ENCODE measurements around the gene PDK3.

Gene PDK3

DNA sequence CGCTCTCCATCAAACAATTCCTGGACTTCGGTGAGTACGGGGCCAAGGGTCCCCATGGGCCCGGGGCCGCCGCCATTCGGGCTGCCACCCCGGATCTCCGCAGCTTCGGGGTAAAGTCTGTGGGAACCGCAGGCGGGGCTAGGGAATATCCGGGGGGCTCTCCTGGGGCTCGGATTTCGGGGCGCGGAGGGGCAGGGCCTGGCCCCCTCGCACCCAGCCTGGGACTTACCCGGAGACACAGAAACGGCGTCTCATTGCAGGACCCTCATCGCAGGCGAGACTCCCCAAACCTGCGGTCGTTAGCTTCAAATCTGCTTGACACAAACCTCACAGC, 413 bp downstream of the PDK3 start:
- no peak for TF ChIP-seq GATA2 (IDR thresholded peaks at IDR 0.05; ENCODE audit: low read depth, low read length)
- no peak for TF ChIP-seq GATA3 (IDR thresholded peaks at IDR 0.05; ENCODE audit: low read depth, low read length)

DNA sequence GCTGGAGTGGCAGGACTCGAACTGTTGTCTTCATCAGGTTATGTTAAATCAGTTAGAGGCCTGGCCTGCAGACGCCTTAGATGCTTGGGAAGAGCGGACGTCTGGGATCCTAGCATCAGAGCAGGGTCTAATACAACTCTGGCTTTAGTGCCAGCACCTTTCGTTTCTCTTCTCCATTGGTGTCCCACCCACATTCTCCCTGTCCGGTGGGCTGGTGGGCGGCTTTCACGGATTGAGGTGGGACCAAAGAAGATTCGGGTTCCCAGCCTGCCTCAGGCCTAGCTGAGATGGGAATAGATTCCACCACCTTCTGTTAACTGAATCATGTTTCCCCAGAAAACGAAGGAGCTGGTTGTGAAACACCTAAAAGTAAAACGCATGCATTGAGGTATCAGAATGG, 939 bp downstream of the PDK3 start:
- TF ChIP-seq GATA3 (IDR thresholded peaks at IDR 0.05; ENCODE audit: low read depth, low read length) (no peak), GATA2 (IDR thresholded peaks at IDR 0.05; ENCODE audit: low read depth, low read length) (no peak)

DNA sequence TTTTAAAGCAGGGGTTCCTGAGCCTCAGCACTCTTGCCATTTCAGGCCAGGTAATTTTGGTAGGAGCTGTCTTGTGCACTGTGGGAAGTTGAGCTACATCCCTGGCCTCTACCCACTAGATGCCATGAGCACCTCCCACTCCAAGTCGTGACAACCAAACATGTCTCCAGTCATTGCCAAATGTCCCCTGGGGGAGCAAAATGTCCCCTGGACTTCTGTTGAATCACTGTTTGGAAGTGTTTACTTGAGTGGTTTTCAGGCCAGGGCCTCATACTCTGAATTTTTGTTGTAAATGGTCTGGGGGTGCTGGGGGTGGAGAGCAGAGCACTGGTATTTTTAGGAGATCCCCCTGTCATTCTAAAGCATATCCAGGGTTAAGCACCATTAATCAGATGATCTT, 3.2 kb downstream of the PDK3 start:
- TF ChIP-seq GATA3 (IDR thresholded peaks at IDR 0.05; ENCODE audit: low read depth, low read length): no peak
- TF ChIP-seq GATA2 (IDR thresholded peaks at IDR 0.05; ENCODE audit: low read depth, low read length): no peak

DNA sequence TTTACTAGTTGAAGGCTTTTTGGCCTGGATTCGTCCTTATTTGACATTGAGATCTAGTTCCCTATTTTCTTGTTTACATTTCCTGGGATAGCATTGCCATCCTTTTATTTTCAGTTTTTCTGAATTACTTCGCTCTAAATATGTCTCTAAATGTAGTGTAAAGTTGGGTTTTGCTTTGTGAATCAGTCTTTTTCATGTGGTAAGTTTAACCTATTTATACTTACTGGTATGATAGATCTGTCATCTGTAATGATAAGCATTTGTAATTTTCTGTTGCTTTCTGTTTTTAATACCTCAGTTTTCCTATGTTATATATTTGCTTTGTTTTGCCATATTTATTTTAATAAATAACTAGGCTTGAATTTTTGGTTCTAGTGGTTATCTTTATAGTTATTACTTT, 6.7 kb downstream of the PDK3 start:
- TF ChIP-seq GATA2 (IDR thresholded peaks at IDR 0.05; ENCODE audit: low read depth, low read length) (no peak), GATA3 (IDR thresholded peaks at IDR 0.05; ENCODE audit: low read depth, low read length) (no peak)

DNA sequence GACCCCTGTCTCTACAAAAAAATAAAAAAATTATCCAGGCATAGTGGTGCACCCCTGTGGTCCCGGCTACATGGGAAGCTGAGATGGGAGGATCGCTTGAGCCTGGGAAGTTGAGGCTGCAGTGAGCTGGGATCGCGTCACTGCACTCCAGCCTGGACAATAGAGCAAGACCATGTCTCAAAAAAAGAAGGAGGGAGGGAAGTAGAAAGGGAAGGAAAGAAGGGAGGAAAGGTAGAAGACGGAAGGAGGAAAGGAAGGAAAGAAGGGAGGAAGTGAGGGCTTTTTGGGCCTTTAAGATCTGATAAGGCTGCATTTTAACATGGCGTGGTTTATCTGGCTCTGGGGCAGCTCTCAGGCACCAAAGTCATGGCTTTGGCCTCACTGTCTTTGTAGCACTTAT, 10.4 kb downstream of the PDK3 start:
- no peak for TF ChIP-seq GATA3 (IDR thresholded peaks at IDR 0.05; ENCODE audit: low read depth, low read length)
- TF ChIP-seq GATA2 (IDR thresholded peaks at IDR 0.05; ENCODE audit: low read depth, low read length): no peak

DNA sequence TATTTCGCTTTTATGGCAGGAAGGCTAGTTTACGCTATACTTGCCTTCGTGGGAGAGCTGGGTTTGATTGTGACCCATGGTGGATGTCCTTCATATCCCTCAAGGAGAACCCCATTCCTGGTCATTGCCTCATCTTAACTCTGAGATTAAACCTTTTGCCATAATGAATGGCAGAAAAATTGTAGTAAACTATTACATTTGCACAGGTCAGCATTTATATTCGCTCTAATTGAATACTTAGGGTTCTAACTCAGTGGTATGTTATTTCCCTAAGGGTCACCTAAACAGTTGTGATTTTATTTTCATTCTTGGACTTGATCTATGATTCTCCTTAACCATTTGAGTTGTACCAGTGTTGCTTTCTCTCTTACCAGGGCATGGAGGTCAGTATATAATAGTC, 13.4 kb downstream of the PDK3 start:
- no peak for TF ChIP-seq GATA3 (IDR thresholded peaks at IDR 0.05; ENCODE audit: low read depth, low read length)
- no peak for TF ChIP-seq GATA2 (IDR thresholded peaks at IDR 0.05; ENCODE audit: low read depth, low read length)

DNA sequence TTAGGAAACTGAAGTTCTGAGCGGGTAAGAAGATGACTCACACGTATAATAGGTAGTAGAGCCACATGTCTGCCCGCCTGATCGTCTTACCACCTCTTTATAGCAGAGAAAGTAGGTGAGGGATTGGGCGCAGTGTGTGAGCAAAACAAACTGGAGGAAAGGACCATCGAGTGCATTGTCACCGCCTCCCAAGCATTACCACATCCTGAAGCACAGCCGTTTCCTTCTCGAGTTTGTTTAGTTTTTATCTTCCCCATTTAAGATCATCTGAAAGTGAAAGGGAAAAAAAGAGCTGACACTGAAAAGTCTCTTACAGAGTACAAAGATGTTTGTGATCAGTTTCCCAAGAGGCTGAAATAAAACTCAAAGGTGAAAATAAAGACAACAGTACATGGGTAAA, 14.8 kb downstream of the PDK3 start:
- no peak for TF ChIP-seq GATA3 (IDR thresholded peaks at IDR 0.05; ENCODE audit: low read depth, low read length)
- no peak for TF ChIP-seq GATA2 (IDR thresholded peaks at IDR 0.05; ENCODE audit: low read depth, low read length)

DNA sequence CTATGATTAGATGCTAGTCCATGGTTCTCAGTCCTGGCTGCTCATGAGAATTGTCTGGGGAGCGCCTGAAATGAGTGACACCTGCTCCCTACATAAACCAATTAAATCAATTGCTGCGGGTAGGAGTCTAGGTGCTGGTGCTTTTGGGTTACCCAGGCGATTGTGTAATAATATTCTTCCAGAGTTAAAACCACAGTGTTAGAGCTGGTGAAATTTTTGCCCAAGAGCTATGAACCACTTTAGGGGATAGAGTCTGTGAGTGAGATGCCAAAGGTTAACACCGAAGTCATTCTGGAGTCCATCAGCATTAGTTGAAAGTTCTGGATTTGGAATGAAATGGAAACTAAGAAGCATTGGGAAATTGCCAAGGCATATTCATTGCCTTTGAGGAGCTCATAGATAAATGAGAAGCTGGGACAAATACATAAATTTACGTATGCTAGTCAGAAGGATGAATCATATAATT, 15.3 kb downstream of the PDK3 start:
- TF ChIP-seq GATA2 (IDR thresholded peaks at IDR 0.05; ENCODE audit: low read depth, low read length): no peak
- no peak for TF ChIP-seq GATA3 (IDR thresholded peaks at IDR 0.05; ENCODE audit: low read depth, low read length)

DNA sequence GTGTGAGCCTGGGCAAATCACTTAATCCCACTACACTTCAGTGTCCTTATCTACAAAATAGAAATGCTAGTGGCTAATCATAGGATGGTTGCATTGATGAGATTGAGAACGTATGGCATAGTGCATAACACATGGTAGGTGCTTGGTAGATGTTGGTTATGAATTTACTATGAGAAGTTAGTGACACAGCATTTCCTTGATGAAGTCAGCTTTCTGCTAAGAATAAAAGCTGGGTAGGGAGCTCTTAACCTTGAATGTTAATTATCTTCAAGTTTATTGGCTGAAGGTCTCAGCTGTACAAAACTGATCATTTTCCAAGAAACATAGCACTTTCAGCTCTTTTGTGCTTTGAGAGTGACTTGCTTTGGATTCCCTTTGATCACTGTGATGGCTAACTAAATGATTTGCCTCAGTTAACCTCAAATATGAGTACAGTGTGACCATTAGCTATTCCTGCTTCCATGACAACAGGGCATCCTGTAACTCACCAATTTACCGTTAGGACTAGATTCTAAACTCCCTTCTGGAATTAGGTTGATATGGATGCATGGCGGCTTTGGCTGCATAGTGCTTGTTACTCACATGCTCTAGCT, 17.8 kb downstream of the PDK3 start:
- TF ChIP-seq GATA2 (IDR thresholded peaks at IDR 0.05; ENCODE audit: low read depth, low read length) (no peak), GATA3 (IDR thresholded peaks at IDR 0.05; ENCODE audit: low read depth, low read length) (no peak)

DNA sequence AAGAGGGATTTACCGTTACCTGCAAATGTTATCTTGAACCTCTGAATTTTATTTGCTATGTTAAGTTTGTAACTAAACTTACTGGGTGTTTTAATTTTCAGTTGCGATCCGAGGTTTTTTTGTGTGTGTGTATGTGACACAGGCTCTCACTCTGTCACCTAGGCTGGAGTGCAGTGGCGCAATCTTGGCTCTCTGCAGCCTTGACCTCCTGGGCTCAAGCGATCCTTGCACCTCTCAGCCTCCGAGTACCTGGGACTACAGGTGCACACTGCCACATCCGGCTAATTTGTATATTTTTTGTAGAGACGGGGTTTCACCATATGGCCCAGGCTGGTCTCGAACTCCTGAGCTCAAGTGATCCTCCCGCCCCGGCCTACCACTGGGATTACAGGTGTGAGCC, 18.5 kb downstream of the PDK3 start:
- TF ChIP-seq GATA2 (IDR thresholded peaks at IDR 0.05; ENCODE audit: low read depth, low read length) (no peak), GATA3 (IDR thresholded peaks at IDR 0.05; ENCODE audit: low read depth, low read length) (no peak)

DNA sequence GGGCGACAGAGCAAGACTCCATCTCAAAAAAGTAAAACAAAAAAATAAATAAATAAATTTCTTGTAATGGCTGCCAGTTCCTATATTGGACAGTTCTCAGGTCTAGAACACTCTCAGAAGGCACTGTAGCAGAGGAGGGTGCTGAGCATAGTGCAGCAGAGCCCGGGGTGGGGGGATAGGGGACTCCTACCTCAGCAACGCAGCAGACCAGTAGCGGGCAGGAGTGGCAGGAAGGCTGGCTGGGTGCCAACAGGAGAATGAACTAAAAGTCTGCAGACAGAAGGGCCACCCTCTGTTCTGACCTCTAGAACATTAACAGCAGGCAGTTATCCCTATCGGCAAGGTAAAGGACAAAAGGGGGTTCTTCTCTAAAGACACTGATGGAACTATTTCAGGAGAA, 20.2 kb downstream of the PDK3 start:
- TF ChIP-seq GATA2 (IDR thresholded peaks at IDR 0.05; ENCODE audit: low read depth, low read length) (no peak), GATA3 (IDR thresholded peaks at IDR 0.05; ENCODE audit: low read depth, low read length) (no peak)

DNA sequence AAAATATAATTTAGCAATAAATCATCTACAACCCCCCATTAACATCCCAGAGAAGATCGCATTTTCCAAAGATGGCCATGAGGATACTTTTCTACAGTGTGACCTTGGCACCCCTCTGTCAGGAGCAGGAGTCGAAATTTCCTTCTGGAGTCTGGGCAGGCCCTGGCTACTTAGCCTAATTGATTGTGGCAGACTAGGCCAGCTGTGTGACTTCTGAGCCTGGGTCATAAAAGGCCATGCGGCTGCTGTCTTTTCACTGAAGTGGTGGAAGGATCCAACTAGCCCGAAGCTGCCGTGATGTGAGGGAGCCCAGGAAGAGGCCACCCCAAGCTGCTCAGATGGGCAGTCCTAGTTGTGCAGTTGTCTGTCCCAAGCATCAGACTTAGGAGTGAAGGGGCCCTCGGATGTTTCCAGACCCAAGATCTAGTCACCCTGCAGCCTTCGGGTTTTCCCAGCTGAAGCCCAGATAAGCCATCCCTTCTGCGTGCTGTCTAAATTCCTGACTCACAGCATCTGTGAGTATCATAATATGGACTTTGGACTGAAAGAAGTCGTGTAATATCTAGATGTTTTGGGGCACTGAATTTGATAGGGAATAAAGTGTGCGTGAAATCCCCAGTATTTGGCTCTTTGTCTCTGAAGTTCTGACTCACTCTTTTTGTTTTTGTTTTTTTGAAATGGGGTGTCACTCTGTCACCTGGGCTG, 21.0 kb downstream of the PDK3 start:
- TF ChIP-seq GATA2 (IDR thresholded peaks at IDR 0.05; ENCODE audit: low read depth, low read length) (no peak), GATA3 (IDR thresholded peaks at IDR 0.05; ENCODE audit: low read depth, low read length) (no peak)

DNA sequence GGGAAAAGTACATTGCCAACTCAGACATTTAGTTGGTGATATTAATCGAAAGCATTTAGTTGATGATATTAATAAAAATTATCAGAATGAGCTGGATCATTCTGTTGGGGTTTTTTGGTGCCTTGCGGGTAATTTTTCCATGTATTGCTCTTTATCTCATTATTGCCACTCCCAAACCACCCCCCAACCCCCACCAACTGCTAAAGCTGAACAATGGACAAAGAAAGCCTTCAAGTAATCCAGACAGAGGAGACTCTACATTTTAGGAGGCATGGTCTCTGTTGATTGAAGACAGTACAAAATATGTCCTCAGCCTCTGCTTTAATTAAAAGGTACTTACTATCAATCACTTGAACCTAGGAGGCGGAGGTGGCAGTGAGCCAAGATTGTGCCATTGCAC, 22.5 kb downstream of the PDK3 start:
- TF ChIP-seq GATA3 (IDR thresholded peaks at IDR 0.05; ENCODE audit: low read depth, low read length): no peak

DNA sequence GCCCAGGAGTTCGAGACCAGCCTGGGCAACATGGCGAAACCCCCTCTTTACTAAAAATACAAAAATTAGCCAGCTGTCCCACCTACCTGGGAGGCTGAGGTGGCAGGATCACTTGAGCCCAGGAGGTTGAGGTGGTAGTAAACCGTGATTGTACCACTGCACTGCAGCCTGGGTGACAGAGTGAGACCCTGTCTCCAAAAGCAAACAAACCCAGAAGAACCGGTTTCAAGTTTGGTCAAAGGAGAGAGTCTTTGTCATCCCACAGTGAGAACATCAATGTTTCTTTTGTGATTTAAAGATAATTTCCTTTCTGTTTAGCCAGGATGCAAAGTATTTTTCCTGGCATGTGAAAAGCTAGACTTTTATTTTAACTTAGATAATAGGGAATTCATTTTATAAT, 26.7 kb downstream of the PDK3 start:
- no peak for TF ChIP-seq GATA3 (IDR thresholded peaks at IDR 0.05; ENCODE audit: low read depth, low read length)
- no peak for TF ChIP-seq GATA2 (IDR thresholded peaks at IDR 0.05; ENCODE audit: low read depth, low read length)

DNA sequence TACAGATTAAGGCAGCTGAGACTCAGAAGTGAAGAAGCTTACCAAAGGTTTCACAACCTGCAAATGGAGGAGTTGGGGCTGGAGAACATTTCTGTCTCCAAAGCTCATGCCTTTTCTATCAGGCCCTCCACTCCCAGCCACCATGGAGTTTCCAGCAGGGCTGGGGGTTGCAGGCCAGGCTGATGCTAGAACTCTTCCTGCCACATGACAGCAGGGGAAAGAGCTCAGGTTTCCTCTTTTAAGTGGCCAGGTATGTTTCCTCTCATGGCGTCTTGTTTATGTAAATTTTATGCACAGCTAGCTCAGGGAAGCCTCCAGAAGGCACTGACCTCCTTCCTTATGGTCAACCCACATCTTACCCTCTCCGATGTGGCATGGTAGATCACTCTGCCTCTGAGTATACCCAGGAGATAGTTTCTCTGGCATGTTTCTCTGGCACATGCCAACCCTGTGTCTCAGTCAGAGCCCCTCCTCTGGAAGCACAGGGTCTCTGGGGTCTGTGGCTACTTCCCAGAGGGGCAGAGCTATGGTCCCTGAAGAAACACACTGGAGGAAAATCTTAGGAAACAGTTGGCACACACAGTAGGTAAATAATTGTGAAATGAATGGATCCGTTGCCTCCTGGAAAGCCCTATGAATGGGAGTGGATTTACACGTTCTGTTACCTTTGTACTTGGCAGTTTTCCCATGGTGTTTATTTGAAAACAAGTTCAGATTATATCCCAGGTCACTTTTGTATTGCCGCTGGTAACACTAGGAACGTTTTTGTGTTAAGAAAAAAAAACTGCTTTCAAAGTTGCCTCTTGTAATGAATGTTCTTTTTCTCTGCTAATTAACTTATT, 28.9 kb downstream of the PDK3 start:
- TF ChIP-seq GATA3 (IDR thresholded peaks at IDR 0.05; ENCODE audit: low read depth, low read length): no peak
- TF ChIP-seq GATA2 (IDR thresholded peaks at IDR 0.05; ENCODE audit: low read depth, low read length): no peak
